Left ventricle myocardium superior (tissue), 1 donor: ENCODE measurements around the gene FBXL12. TPM values are rescaled to one million over a fixed set of nuclear protein-coding genes. Genes with fewer than 3 reads are reported as not detected.
"Not testable (repeated sequence)": the region's sequence is repeated elsewhere in the genome, so short reads cannot be mapped to it uniquely, and the experiment has no call there.

Experiments
- ATAC-seq: fragments of 200-7000 bp; cut with Tn5 transposase; one replicate; pipeline ENCODE4 v1.9.1; 2020; ENCODE audit warnings: mild to moderate bottlenecking, moderate library complexity
- DNase-seq: peaks from one replicate; pipeline ENCODE4 v3.0.0-alpha.2; 2020
- intact Hi-C: fragments of 100-400 bp; cut with micrococcal nuclease; formaldehyde crosslinking; loops from one replicate; pipeline ENCODE4 v1.11.0; 2022
- total RNA-seq: library from RNA; stranded (reverse); fragmentation: NEBNext Ultra II Directional; extraction: Animal tissue kit (Norgen Biotek cat#: 25700); gene quantifications from one replicate; pipeline ENCODE4 v1.2.1, GENCODE V29; 2021
- donor health status: DM: no; HTN: yes; CAD: no; lungs with severe emphysema.

FBXL12 gene
- total RNA-seq, 1 donor from 2014 or later: 11.2 TPM

DNA sequence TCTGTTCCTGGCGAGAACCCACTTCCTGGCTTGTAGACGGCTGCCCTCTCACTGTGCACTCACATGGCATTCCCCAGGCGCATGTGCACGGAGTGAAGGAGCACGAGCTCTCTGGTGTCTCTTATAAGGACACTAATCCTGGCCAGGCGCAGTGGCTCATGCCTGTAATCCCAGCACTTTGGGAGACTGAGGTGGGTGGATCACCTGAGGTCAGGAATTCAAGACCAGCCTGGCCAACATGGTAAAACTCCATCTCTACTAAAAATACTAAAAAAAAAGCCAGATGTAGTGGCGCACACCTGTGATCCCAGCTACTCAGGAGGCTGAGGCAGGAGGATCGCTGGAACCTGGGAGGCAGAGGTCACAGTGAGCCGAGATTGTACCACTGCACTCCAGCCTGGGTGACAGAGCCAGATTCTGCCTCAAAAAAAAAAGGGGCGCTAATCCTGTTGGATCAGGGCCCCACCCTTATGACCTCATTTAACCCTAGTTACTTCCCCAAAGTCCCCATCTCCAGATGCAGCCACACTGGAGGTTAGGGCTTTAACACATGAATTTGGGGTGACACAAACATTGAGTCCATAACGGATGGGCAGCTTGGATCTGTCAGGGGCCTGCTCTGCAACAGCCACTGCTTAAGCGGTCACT lies 24.9 kb upstream of the FBXL12 start:
- ATAC-seq, intact Hi-C loops, DNase-seq: not testable (repeated sequence)

DNA sequence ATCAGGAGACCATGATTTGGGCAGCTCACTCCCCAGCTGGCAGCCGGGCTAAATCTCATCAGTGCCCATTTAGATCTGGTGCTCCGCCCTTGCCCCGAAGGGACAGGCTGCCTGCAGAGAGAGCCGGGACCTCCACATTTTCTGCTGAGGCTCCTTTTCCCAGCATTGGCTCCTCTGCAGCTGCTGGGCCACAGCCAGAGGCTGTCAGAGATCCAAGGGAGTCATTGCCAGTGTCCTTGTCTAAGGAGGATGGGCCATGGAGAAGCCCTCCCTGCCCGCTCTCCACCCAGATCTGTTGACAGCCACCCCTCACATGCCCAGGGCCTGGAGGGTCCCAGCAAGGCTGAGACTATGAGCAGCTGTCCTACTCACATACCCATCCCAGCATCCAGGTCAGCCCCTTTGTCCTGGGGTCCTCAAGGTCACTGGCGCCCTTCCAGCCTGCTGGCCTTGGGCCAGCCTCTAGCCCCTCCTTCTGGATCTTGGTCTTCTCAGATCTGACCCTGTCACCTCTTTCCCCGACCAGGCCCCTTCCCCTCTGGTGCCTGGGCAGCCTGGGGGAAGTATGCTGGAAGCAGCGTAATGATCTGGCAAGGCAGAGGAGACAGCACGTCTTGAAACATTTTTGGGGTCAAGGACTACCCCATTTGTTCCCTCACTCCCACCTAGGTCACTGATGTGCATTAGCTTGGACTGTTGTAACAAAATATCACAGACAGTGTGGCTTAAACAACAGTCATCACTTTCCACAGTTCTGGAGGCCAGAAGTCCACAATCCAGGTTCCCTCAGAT lies 24.2 kb upstream of the FBXL12 start:
- intact Hi-C loops: no loop called here
- ATAC-seq (peak; percentile 26), DNase-seq (peak; percentile 60)

DNA sequence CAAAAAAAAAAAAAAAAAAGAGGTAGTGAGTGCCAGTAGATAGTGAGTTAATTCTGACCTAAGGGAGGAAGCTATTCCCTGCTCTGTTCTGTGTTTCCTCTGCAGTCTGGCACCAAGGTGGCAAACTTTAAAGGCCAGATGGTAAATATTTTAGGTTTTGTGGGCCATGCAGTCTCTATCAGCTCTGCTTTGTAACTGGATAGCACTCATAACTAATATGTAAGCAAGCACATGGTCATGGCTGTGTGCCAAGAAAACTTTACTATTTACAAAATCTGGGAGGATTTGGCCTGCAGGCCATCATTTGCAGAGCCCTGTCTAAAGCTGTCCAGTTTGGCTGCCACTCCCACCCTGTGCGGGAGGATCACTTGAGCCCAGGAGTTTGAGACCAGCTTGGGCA lies 20.5 kb upstream of the FBXL12 start:
- intact Hi-C loops: no loop called here
- DNase-seq: no peak
- no peak for ATAC-seq

- no peak for DNase-seq
- intact Hi-C loops: no loop called here
- ATAC-seq: no peak
Measured at GRCh38 chr19:9838324-9838723, 19.4 kb upstream of the FBXL12 start.

GRCh38 chr19:9836021-9836420 lies 17.1 kb upstream of the FBXL12 start:
- no peak for DNase-seq
- ATAC-seq: no peak
- intact Hi-C loops: no loop called here

DNA sequence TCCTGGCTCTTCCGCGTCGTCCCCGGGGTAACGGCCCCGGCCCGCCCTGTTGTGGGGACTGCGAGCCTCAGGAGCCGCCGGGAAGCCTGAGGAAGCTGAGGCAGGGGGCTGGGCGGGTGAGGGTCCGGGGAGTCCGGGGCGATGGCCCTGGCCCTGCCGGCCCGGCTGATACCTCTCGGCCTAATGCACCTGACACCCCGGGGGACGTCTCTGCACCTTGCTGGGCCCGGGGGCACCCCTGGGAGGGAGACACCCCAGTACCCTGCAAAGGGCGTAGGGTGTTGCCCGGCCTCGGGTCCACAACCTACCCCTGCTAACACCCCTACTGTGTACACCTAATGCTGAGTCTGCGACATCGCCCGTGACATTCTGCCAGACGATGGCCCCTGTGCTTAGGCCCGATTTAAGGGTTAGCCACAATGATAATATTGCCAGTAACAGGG lies 16.6 kb upstream of the FBXL12 start:
- intact Hi-C loops: no loop called here
- peak; percentile 27 for ATAC-seq
- no peak for DNase-seq

GRCh38 chr19:9834726-9835506 lies 16.0 kb upstream of the FBXL12 start, which contains the start of gene PIN1:
Gene PIN1, plus strand, starts transcription at chr19:9835318. Its CDS starts 27 bp downstream, at chr19:9835345.
- peak; percentile 98 for ATAC-seq
- intact Hi-C loops: no loop called here
- peak; percentile 100 for DNase-seq

- intact Hi-C loops: no loop called here
- ATAC-seq: no peak
- no peak for DNase-seq
Measured at GRCh38 chr19:9834307-9834725, 15.4 kb upstream of the FBXL12 start.

DNA sequence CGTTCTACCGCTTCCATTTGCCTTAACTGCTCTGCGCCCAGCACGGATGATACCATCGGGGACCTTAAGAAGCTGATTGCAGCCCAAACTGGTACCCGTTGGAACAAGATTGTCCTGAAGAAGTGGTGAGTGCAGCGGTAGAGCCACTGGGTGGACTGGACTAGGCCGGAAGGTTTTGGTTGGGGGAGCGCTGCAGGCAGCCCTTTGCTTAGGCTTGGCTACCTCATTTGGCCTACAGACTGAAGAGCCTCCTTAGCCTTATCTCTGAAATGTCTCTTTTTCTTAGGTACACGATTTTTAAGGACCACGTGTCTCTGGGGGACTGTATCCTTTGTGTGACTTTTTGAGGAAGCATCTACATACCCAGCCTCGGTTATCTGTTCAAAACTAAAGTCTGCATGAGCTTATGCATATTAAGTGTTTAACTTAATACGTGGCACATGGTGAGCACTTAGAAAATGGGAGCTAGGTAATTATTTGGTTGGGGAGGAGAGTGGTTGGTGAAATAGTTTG lies 9.7 kb upstream of the FBXL12 start:
- no peak for ATAC-seq
- intact Hi-C loops: no loop called here
- no peak for DNase-seq

DNA sequence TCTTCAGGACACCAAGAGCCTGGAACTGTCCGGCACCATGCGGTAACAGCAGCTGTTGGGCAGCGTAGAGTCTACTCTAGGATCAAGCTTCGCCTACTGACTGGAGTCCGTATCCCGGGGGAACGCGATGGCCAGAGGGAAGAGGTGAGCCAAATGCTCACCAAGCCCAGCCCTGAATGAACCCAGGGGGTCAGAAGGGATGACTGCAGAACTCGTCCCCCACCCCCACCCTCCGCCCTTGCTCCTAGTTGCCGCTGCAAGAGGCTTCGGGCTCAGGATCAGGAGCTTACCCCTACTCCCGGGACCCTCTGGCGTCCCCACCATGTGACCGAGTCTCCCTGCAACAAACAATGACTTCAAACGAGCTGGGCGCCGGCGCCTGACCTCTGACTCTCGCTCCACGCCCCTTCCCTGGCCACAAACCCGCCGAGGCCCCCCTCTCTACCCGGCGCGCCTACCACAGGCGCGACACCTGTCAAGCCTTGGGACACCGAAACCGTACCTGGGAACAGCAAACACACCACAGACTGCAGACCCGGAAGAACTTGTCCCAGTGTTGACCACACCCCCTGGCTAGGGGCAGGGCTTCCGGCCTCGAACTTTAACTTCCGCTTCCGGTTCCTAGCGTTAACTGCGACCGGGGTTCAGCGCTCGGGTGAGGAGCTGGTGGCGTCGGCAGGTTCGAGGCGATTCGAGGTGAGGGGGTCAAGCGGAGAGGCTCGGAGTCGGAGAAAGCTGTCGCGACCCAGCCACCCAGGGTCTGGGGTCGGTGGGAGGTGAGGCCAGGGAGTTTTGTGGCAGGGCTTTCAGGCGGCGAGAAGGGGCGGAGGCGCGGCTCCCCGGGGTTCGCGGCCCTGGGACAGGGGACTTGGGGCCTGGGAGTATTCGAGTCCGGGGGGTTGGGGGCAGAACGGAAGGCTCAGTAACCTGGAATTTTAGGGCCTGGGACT lies 8.7 kb upstream of the FBXL12 start, which contains the start of gene UBL5:
Gene UBL5 (plus strand): TSS at position 630 of the 950 bp plus-strand sequence. CDS start 420 bp downstream, outside the sequence.
- intact Hi-C loops: no loop called here
- peak; percentile 87 for DNase-seq
- peak; percentile 96 for ATAC-seq

DNA sequence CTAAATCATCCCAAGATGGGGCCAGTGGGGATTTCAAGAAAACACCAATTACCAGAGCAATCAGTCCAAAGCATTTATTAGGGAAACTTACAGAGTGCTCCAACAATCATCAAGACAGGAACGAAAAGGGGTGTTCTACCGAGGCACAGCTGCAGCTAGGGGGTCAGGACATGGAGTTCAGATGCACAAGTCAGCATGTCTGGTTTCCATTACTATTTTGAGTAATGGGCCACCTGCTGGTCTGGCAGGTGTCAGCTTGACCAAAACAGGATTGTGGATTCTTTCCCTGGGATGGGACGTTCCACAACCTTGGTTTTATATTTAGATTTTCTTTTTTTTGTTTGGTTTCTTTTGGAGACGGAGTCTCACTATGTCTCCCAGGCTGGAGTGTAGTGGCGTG lies 4.9 kb upstream of the FBXL12 start:
- ATAC-seq (no peak), DNase-seq (no peak)
- intact Hi-C loops: no loop called here

DNA sequence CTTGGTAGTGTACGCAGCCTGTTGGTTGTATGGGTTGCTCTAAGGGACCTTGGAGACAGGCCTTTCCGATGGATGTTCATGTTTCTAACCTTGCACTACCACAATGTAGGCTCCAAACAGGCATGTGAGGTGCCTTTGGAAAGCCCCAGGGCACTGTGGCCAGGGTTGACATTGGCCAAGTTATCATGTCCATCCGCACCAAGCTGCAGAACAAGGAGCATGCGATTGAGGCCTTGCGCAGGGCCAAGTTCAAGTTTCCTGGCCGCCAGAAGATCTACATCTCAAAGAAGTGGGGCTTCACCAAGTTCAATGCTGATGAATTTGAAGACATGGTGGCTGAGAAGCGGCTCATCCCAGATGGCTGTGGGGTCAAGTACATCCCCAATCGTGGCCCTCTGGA lies 1.2 kb upstream of the FBXL12 start:
- DNase-seq, ATAC-seq, intact Hi-C loops: not testable (repeated sequence)

GRCh38 chr19:9819596-9819909 lies 674 bp upstream of the FBXL12 start:
- DNase-seq: no peak
- no peak for ATAC-seq
- intact Hi-C loops: no loop called here

- DNase-seq (no peak), ATAC-seq (peak; percentile 0)
- intact Hi-C loops: no loop called here
Measured at GRCh38 chr19:9818175-9818733, 625 bp downstream of the FBXL12 start.

DNA sequence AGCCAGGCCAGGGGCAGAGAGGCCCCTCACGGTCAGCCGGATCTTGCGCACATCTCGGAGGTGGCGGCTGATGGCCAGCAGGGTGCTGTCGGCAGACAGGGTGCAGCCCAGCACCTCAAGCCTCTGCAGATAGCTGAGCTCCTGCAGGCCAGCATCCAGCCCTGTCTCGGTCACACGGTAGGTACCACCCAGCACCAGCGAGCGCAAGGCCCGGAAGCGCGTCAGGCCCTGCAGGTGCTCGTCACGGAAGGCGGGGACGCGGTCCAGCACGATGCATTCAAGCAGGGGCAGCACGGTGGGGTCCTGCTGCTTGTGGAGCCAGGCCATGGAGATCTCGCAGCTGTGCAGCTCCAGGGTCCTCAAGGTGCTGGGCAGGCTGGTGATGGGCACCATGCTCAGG lies 7.7 kb downstream of the FBXL12 start:
- ATAC-seq (no peak), DNase-seq (no peak)
- intact Hi-C loops: no loop called here

- no peak for DNase-seq
- intact Hi-C loops: no loop called here
- ATAC-seq: no peak
Measured at GRCh38 chr19:9808855-9809824, 9.7 kb downstream of the FBXL12 start.

- no peak for ATAC-seq
- intact Hi-C loops: no loop called here
- DNase-seq: no peak
Measured at GRCh38 chr19:9806803-9807202, 12.1 kb downstream of the FBXL12 start.
